Measurements from ENCODE around the gene RNF6. TPM values are rescaled to one million over a fixed set of nuclear protein-coding genes. Genes with fewer than 3 reads are reported as not detected.

RNF6 gene
- total RNA-seq, 1 donor from 2014 or later = 107 TPM

GRCh38 chr13:26186118-26186870, 35.8 kb downstream of the RNF6 start:
- peak; percentile 71 for TF ChIP-seq CTCF (IDR thresholded peaks at IDR 0.05; ENCODE audit: insufficient read depth, low read length, severe bottlenecking)
- Histone ChIP-seq H3K27me3 (ENCODE audit: control insufficient read depth, insufficient read depth, low read length) (no peaks in the 10 kb centered on the region), H3K4me3 (ENCODE audit: low read depth, low read length) (peak overlapping the region; percentile 68), H3K36me3 (ENCODE audit: control insufficient read depth, insufficient read depth, low read length) (no peaks in the 10 kb centered on the region)
- FAIRE-seq (no peak), DNase-seq (ENCODE audit: low read depth) (peak; percentile 82)

- DNase-seq (ENCODE audit: low read depth) (peak; percentile 9), FAIRE-seq (no peak)
- TF ChIP-seq CTCF (IDR thresholded peaks at IDR 0.05; ENCODE audit: insufficient read depth, low read length, severe bottlenecking) = no peak
- H3K36me3 ChIP-seq (ENCODE audit: control insufficient read depth, insufficient read depth, low read length) = no peaks in the 10 kb centered on the region
- H3K27me3 ChIP-seq (ENCODE audit: control insufficient read depth, insufficient read depth, low read length) = no peaks in the 10 kb centered on the region
- H3K4me3 ChIP-seq (ENCODE audit: low read depth, low read length) = peak overlapping the region; percentile 68
These were observed 36.4 kb downstream of the RNF6 start for GRCh38 chr13:26185720-26186117.

GRCh38 chr13:26184791-26185250, 37.3 kb downstream of the RNF6 start:
- peak; percentile 89 for TF ChIP-seq CTCF (IDR thresholded peaks at IDR 0.05; ENCODE audit: insufficient read depth, low read length, severe bottlenecking)
- Histone ChIP-seq H3K36me3 (ENCODE audit: control insufficient read depth, insufficient read depth, low read length) (no peaks in the 10 kb centered on the region), H3K27me3 (ENCODE audit: control insufficient read depth, insufficient read depth, low read length) (no peaks in the 10 kb centered on the region), H3K4me3 (ENCODE audit: low read depth, low read length) (no peak overlapping the region)
- FAIRE-seq (no peak), DNase-seq (ENCODE audit: low read depth) (peak; percentile 62)

GRCh38 chr13:26183416-26183815, 38.7 kb downstream of the RNF6 start:
- DNase-seq (ENCODE audit: low read depth) = no peak
- H3K4me3 ChIP-seq (ENCODE audit: low read depth, low read length) = no peak overlapping the region
- FAIRE-seq = no peak
- no peak for TF ChIP-seq CTCF (IDR thresholded peaks at IDR 0.05; ENCODE audit: insufficient read depth, low read length, severe bottlenecking)
- H3K36me3 ChIP-seq (ENCODE audit: control insufficient read depth, insufficient read depth, low read length) = no peaks in the 10 kb centered on the region
- H3K27me3 ChIP-seq (ENCODE audit: control insufficient read depth, insufficient read depth, low read length) = no peaks in the 10 kb centered on the region

GRCh38 chr13:26179344-26179743, 42.8 kb downstream of the RNF6 start:
- no peak overlapping the region for H3K4me3 ChIP-seq (ENCODE audit: low read depth, low read length)
- no peaks in the 10 kb centered on the region for H3K27me3 ChIP-seq (ENCODE audit: control insufficient read depth, insufficient read depth, low read length)
- DNase-seq (ENCODE audit: low read depth) (no peak), FAIRE-seq (no peak)
- TF ChIP-seq CTCF (IDR thresholded peaks at IDR 0.05; ENCODE audit: insufficient read depth, low read length, severe bottlenecking) = no peak
- no peaks in the 10 kb centered on the region for H3K36me3 ChIP-seq (ENCODE audit: control insufficient read depth, insufficient read depth, low read length)

DNA sequence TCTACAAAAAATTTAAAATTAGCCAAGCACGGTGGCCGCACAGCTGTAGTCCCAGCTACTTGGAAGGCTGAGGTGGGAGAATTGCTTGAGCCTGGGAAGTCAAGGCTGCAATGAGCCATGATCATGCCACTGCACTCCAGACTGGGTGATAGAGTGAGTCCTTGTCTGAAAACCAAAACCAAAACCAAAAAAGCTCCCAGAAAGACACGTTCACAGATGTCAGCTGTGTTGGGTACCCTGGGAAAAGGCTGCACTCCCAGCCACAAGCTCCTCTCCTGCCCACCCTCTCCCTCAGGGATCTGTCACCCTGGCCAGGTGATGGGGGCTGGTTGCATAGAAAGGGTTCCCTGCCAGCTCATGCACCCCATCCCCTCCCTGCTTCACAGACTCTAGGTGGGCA, 53.3 kb downstream of the RNF6 start:
- no peak for TF ChIP-seq CTCF (IDR thresholded peaks at IDR 0.05; ENCODE audit: insufficient read depth, low read length, severe bottlenecking)
- no peaks in the 10 kb centered on the region for H3K36me3 ChIP-seq (ENCODE audit: control insufficient read depth, insufficient read depth, low read length)
- FAIRE-seq = no peak
- H3K4me3 ChIP-seq (ENCODE audit: low read depth, low read length) = no peak overlapping the region
- no peak for DNase-seq (ENCODE audit: low read depth)
- no peaks in the 10 kb centered on the region for H3K27me3 ChIP-seq (ENCODE audit: control insufficient read depth, insufficient read depth, low read length)
